DOHH2 (cell line): ENCODE results near the gene MXD3.

Experiments
- EZH2phosphoT487 ChIP-seq: fragments of 200-600 bp; sonication (generic); IDR thresholded peaks from 2 replicates; pipeline ENCODE4 v1.6.1; 2017; ENCODE audit warnings: borderline replicate concordance, mild to moderate bottlenecking, antibody characterized with exemption, low read length, moderate library complexity, mixed read lengths
- TF ChIP-seq, protein P1 (sequence below): fragments of 200-600 bp; sonication (generic); IDR thresholded peaks from one replicate; pipeline ENCODE4 v1.5.1; 2014; ENCODE audit warnings: antibody characterized with exemption, mild to moderate bottlenecking, low read depth, low read length; ENCODE audit not compliant: poor library complexity, severe bottlenecking

DNA sequence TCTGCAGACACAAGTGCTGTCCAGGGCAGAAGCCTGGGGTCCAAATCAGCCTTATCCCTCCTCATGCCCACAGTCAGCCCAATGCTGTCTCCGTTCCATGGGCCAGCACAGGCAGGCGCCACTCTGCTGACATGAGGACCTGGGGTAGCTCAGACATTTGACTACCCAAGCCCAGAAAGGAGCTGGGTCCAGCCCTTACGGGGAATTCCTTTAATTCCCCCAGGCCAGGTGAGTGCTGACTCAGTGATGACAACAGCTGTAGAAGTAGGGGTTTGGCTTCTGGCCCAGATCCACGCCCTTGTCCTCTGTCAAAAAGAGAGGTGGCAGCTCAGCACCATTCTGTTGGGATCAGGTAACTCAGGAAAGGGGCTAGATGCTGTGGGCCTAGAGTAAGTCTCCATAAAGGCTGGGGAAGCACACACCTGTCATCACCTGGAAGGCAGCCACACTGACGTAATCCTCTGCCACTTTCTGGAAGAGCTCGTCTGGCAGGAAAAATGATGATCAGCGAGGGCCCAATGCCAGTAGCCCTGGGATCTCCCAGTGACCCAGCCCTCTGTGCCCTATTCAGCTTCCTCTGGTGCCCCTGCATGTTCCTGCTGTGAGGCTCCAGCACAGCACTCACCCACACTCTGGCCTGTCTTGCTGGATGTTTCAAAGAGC is 10.1 kb downstream of the MXD3 start:
- TF ChIP-seq, protein P1, sequence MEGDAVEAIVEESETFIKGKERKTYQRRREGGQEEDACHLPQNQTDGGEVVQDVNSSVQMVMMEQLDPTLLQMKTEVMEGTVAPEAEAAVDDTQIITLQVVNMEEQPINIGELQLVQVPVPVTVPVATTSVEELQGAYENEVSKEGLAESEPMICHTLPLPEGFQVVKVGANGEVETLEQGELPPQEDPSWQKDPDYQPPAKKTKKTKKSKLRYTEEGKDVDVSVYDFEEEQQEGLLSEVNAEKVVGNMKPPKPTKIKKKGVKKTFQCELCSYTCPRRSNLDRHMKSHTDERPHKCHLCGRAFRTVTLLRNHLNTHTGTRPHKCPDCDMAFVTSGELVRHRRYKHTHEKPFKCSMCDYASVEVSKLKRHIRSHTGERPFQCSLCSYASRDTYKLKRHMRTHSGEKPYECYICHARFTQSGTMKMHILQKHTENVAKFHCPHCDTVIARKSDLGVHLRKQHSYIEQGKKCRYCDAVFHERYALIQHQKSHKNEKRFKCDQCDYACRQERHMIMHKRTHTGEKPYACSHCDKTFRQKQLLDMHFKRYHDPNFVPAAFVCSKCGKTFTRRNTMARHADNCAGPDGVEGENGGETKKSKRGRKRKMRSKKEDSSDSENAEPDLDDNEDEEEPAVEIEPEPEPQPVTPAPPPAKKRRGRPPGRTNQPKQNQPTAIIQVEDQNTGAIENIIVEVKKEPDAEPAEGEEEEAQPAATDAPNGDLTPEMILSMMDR: no peak
- no peak for TF ChIP-seq EZH2phosphoT487
